Fibroblast of lung (primary cell): ENCODE measurements around the gene ABCC8. TPM values are rescaled to one million over a fixed set of nuclear protein-coding genes. Genes with fewer than 3 reads are reported as not detected.

Experiments
- DNase-seq, 2 donors: peaks; one replicate each; pipeline versions ENCODE4 v3.0.0 to v3.0.0-alpha.2; 2010; ENCODE audit warnings: low read depth in 2 of 2
- H2AFZ ChIP-seq: 2 replicates; pipeline ENCODE4 v1.5.1; 2012; ENCODE audit warnings: low read length, control low read depth, inconsistent platforms
- H3K27ac ChIP-seq: 2 replicates; pipeline ENCODE4 v1.5.1; 2011; ENCODE audit warnings: low read length, control low read depth; ENCODE audit not compliant: insufficient read depth
- H3K27me3 ChIP-seq: 2 replicates; pipeline ENCODE4 v1.5.1; 2011; ENCODE audit warnings: mild to moderate bottlenecking, low read length; ENCODE audit not compliant: control insufficient read depth, insufficient read depth
- H3K36me3 ChIP-seq: 2 replicates; pipeline ENCODE4 v1.5.1; 2011; ENCODE audit warnings: low read length; ENCODE audit not compliant: control insufficient read depth, insufficient read depth
- H3K4me1 ChIP-seq: 2 replicates; pipeline ENCODE4 v1.5.1; 2011; ENCODE audit warnings: low read length; ENCODE audit not compliant: control insufficient read depth, insufficient read depth; ENCODE audit errors: extremely low read depth
- H3K4me2 ChIP-seq: 2 replicates; pipeline ENCODE4 v1.5.1; 2011; ENCODE audit warnings: low read length, control low read depth; ENCODE audit not compliant: insufficient read depth; ENCODE audit errors: extremely low read depth
- H3K4me3 ChIP-seq, 4 experiments: fragments of 200-600 bp in 1 of 4; sonication (generic) in 1 of 4; replicated peaks in 1 of 4; 2 replicates each; pipeline ENCODE4 v1.5.1; 2011 to 2016; ENCODE audit warnings: low read length in 4 of 4, low read depth in 3 of 4, mild to moderate bottlenecking in 3 of 4, control low read depth in 2 of 4, inconsistent platforms in 1 of 4, mixed read lengths in 1 of 4; ENCODE audit not compliant: insufficient read depth in 1 of 4; ENCODE audit errors: control extremely low read depth in 1 of 4
- H3K79me2 ChIP-seq: 2 replicates; pipeline ENCODE4 v1.5.1; 2012; ENCODE audit warnings: mild to moderate bottlenecking, low read length, inconsistent platforms; ENCODE audit not compliant: control insufficient read depth, insufficient read depth
- H3K9ac ChIP-seq: 2 replicates; pipeline ENCODE4 v1.5.1; 2011; ENCODE audit warnings: mild to moderate bottlenecking, low read length, control low read depth; ENCODE audit not compliant: insufficient read depth
- H3K9me3 ChIP-seq: 2 replicates; pipeline ENCODE4 v1.5.1; 2012; ENCODE audit warnings: low read depth, low read length; ENCODE audit not compliant: control insufficient read depth, insufficient read depth
- H4K20me1 ChIP-seq: 2 replicates; pipeline ENCODE4 v1.5.1; 2011; ENCODE audit warnings: low read length; ENCODE audit not compliant: control insufficient read depth, insufficient read depth; ENCODE audit errors: extremely low read depth
- EZH2 ChIP-seq: IDR thresholded peaks from 2 replicates; pipeline ENCODE4 v1.5.1; 2012; ENCODE audit warnings: low read length, control low read depth, mild to moderate bottlenecking; ENCODE audit errors: missing control alignments
- polyA plus RNA-seq, 2 donors: library from polyadenylated mRNA; depleted of rRNA in 1 of 2; stranded (reverse) in 1 of 2; unstranded in 1 of 2; fragments of >200 nt; gene quantifications; 2 replicates each; pipeline ENCODE4 v1.2.1, GENCODE V29; 2011 to 2012; ENCODE audit warnings: missing spikeins in 1 of 2
- total RNA-seq: library from RNA; depleted of rRNA; stranded (reverse); fragments of >200 nt; gene quantifications from 2 replicates; pipeline ENCODE4 v1.2.1, GENCODE V29; 2014
- TF ChIP-seq, protein P1 (sequence below), 2 donors: IDR thresholded peaks in 1 of 2; conservative IDR thresholded peaks in 1 of 2; 1 replicate in 1 of 2; 2 replicates in 1 of 2; pipeline ENCODE4 v1.5.1; 2011 to 2012; ENCODE audit warnings: low read length in 2 of 2, control low read depth in 1 of 2, inconsistent platforms in 1 of 2, low read depth in 1 of 2, mild to moderate bottlenecking in 1 of 2

The ABCC8 gene
- total and polyA plus RNA-seq, 2 donors (not counting 1 experiment from before 2014, with no cell fraction given): not detected

DNA sequence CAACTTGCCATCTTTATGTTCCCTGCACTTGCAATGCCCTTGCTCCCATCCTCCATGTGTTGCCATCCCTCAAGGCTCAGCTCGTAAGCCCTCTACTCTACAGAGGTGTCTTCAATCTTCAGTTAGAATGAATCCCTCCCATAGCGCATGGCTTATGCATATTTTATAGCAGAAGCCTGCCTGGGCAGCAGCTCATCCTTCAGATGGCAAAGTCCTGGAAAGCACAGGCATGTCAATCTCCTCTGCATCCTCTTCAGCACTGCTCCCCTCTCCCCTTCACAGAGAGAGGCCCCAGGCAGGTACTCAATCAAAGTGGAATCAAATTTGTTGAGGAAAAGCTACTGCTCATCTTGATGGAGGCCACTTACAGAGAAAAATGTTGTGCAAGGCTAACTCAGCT is 31.1 kb upstream of the ABCC8 start:
- H3K27ac ChIP-seq: no peak overlapping the region
- no peak for DNase-seq

DNA sequence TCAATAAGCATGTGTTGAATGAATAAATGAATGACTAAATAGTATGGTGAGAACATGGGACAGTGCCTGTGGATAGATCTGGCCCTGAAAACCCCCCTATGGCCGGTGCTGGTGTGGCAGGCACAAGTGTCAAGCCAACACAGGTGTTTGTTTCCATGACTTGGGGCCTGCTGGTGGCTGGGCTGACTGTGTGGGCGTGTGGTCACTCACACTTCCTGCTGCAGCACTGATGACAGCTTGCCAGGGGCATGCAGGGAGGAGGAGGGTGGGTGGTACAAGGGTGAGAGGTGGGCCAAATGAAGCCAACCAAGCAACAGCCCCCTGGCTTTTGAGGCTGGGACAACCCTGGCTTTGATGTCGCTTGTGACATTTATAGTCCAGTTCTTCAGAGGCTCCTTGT is 30.3 kb upstream of the ABCC8 start:
- H3K36me3 ChIP-seq: no peaks in the 10 kb centered on the region
- no peaks in the 10 kb centered on the region for H3K4me1 ChIP-seq
- H2AFZ ChIP-seq: no peak overlapping the region
- H3K27ac ChIP-seq: no peak overlapping the region
- TF ChIP-seq, protein P1, sequence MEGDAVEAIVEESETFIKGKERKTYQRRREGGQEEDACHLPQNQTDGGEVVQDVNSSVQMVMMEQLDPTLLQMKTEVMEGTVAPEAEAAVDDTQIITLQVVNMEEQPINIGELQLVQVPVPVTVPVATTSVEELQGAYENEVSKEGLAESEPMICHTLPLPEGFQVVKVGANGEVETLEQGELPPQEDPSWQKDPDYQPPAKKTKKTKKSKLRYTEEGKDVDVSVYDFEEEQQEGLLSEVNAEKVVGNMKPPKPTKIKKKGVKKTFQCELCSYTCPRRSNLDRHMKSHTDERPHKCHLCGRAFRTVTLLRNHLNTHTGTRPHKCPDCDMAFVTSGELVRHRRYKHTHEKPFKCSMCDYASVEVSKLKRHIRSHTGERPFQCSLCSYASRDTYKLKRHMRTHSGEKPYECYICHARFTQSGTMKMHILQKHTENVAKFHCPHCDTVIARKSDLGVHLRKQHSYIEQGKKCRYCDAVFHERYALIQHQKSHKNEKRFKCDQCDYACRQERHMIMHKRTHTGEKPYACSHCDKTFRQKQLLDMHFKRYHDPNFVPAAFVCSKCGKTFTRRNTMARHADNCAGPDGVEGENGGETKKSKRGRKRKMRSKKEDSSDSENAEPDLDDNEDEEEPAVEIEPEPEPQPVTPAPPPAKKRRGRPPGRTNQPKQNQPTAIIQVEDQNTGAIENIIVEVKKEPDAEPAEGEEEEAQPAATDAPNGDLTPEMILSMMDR (conservative IDR thresholded peaks at IDR 0.05 in 1 of 2, IDR thresholded peaks at IDR 0.05 in 1 of 2; ENCODE audit: low read depth in 1 of 2, low read length in 2 of 2): no peak
- TF ChIP-seq EZH2: no peak
- no peaks in the 10 kb centered on the region for H3K79me2 ChIP-seq
- no peak overlapping the region for H3K4me2 ChIP-seq
- DNase-seq: no peak
- H3K4me3 ChIP-seq: no peak overlapping the region
- H4K20me1 ChIP-seq: no peaks in the 10 kb centered on the region
- no peak overlapping the region for H3K9ac ChIP-seq
- H3K27me3 ChIP-seq: no peaks in the 10 kb centered on the region
- no peaks in the 10 kb centered on the region for H3K9me3 ChIP-seq

More for the DNA sequence above, 31.1 kb upstream of the ABCC8 start:
- Histone ChIP-seq H3K4me1 (no peaks in the 10 kb centered on the region), H2AFZ (no peak overlapping the region), H3K4me3 (no peak overlapping the region), H3K27me3 (no peaks in the 10 kb centered on the region), H4K20me1 (no peaks in the 10 kb centered on the region), H3K9ac (no peak overlapping the region), H3K79me2 (no peaks in the 10 kb centered on the region), H3K9me3 (no peaks in the 10 kb centered on the region), H3K4me2 (no peak overlapping the region), H3K36me3 (no peaks in the 10 kb centered on the region)
- TF ChIP-seq EZH2: no peak
- TF ChIP-seq, protein P1 (conservative IDR thresholded peaks at IDR 0.05 in 1 of 2, IDR thresholded peaks at IDR 0.05 in 1 of 2; ENCODE audit: low read depth in 1 of 2, low read length in 2 of 2): no peak

DNA sequence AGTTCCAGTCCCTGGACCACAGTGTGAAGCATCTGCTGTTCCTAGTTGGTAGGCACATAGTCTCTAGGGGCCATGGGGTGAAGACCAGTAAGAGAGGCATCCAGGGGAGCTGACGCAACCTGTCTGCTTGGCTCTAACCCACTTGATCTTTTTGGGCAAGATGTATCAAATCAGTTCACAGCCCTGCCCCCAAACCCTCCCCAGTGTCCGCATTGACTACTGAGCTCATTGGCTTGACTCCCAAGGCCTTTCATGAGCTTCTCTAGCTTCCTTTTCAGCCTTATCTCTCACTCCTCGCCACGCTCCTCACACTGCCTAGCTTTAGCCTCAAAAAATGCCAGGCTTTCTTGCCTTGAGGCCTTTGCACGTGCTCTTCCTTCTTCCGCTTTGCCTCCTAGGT is 29.7 kb upstream of the ABCC8 start:
- no peak overlapping the region for H3K4me2 ChIP-seq
- no peaks in the 10 kb centered on the region for H3K9me3 ChIP-seq
- no peak overlapping the region for H3K9ac ChIP-seq
- no peak overlapping the region for H2AFZ ChIP-seq
- H3K36me3 ChIP-seq: no peaks in the 10 kb centered on the region
- no peak for DNase-seq
- no peaks in the 10 kb centered on the region for H3K27me3 ChIP-seq
- no peaks in the 10 kb centered on the region for H4K20me1 ChIP-seq
- H3K79me2 ChIP-seq: no peaks in the 10 kb centered on the region
- no peaks in the 10 kb centered on the region for H3K4me1 ChIP-seq
- H3K4me3 ChIP-seq: no peak overlapping the region
- H3K27ac ChIP-seq: no peak overlapping the region
- no peak for TF ChIP-seq EZH2
- TF ChIP-seq, protein P1 (conservative IDR thresholded peaks at IDR 0.05 in 1 of 2, IDR thresholded peaks at IDR 0.05 in 1 of 2; ENCODE audit: low read depth in 1 of 2, low read length in 2 of 2): no peak
